Measurements from ENCODE around the gene UBE2J1.
A peak's percentile ranks its signal among the peaks of the same experiment; 100 is the strongest.
"Not testable (repeated sequence)": the region's sequence is repeated elsewhere in the genome, so short reads cannot be mapped to it uniquely, and the experiment has no call there.

Gene UBE2J1

DNA sequence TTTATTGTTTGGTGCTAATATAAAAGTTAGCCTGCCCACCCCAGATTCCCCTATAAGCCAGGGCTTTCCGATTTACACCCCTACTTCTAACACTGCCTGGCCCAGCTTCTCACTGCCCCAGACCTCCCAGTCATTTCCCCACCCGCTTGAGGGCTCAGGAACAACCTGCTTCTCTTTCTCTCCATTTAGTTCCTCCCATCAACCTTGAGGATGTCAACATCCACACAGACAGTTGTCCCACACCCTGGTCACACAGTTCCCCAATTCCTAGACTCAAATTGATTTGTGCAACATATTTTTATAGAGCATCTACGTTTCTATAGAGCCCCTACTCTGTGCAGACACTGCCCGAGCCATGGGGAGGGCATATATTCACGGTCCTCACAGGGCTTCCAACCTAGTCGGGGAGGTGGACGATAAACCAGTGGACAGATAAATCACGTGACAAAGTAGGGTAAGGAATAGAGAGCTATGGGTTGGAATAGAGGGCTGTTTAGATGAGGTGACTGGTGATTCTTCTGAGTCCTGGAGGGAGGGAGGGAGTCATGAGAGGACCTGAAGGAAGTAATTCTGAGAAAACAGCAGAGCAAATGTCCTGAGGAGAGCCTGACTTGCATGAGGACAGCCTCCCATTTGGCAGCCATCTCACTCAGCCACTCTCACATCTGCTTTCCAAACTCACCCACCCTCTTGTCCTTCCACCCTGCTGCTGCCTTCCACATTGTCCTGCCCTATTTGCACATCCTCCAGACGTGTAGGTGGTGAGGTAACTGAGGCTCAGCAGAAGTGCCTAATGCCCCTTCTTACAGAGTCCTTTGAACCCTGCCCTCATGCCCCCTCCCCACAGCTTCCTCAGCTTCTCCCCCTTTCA lies 43.8 kb downstream of the UBE2J1 start:
- DNase-seq (ENCODE audit: low read depth in 2 of 2): no peak
- H3K4me3 ChIP-seq (replicated peaks in 1 of 2; ENCODE audit: low read depth in 2 of 2, low read length in 2 of 2): no peak overlapping the region
- TF ChIP-seq CTCF (IDR thresholded peaks at IDR 0.05; ENCODE audit: low read depth, low read length): no peak

DNA sequence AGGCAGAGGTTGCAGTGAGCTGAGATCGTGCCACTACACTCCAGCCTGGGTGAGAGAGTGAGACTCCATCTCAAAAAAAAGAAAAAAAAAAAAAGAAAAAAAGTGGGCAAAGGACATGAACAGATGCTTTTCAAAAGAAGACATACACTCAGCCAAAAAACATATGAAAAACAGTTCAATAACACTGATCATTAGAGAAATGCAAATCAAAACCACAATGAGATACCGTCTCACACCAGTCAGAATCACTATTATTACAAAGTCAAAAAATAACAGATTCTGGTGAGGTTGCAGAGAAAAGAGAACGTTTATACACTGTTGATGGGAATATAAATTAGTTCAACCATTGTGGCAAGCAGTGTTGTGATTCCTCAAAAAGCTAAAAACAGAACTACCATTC lies 48.0 kb downstream of the UBE2J1 start:
- DNase-seq (ENCODE audit: low read depth in 2 of 2); H3K4me3 ChIP-seq (replicated peaks in 1 of 2; ENCODE audit: low read depth in 2 of 2, low read length in 2 of 2): not testable (repeated sequence)

GRCh38 chr6:89302936-89303335 lies 49.6 kb downstream of the UBE2J1 start:
- no peak for TF ChIP-seq CTCF (IDR thresholded peaks at IDR 0.05; ENCODE audit: low read depth, low read length)
- no peak for DNase-seq (ENCODE audit: low read depth in 2 of 2)
- H3K4me3 ChIP-seq (replicated peaks in 1 of 2; ENCODE audit: low read depth in 2 of 2, low read length in 2 of 2): no peak overlapping the region

DNA sequence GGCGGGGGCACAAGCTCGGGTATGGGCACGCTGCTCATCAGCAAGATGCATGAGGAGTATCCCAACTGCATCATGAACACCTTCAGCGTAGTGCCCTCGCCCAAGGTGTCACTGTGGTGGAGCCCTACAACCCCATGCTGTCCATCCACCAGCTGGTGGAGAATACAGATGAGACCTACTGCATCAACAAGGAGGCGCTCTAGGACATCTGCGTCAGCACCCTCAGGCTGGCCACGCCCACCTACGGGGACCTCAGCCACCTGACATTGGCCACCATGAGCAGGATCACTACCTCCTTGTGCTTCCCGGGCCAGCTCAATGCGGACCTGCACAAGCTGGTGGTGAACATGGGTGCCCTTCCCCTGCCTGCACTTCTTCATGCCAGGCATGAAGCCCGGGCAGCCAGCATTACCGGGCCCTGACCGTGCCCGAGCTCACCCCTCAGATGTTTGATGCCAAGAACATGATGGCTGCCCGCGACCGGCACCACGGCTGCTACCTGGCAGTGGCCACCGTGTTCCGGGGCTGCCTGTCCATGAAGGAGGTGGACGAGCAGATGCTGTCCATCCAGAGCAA lies 50.2 kb downstream of the UBE2J1 start:
- DNase-seq (ENCODE audit: low read depth in 2 of 2): no peak
- TF ChIP-seq CTCF (IDR thresholded peaks at IDR 0.05; ENCODE audit: low read depth, low read length): no peak
- H3K4me3 ChIP-seq (replicated peaks in 1 of 2; ENCODE audit: low read depth in 2 of 2, low read length in 2 of 2): no peak overlapping the region

DNA sequence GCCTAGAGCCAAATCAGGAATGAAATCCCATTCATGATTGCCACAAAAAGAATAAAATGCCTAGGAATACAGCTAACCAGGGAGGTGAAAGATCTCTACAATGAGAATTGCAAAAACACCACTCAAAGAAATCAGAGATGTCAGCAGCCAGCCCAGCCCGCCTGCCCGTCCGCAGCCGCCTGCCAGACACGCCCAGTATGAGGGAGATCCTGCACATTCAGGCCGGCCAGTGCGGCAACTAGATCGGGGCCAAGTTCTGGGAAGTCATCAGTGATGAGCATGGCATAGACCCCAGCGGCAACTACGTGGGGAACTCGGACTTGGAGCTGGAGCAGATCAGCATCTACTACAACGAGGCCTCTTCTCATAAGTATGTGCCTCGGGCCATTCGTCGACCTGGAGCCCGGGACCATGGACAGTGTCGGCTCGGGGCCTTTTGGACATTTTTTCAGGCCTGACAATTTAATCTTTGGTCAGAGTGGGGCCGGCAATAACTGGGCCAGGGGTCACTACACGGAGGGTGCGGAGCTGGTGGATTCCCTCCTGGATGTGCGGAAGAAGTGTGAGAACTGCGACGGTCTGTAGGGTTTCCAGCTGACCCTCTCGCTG lies 50.8 kb downstream of the UBE2J1 start:
- TF ChIP-seq CTCF (IDR thresholded peaks at IDR 0.05; ENCODE audit: low read depth, low read length): no peak
- no peak for DNase-seq (ENCODE audit: low read depth in 2 of 2)
- H3K4me3 ChIP-seq (replicated peaks in 1 of 2; ENCODE audit: low read depth in 2 of 2, low read length in 2 of 2): no peak overlapping the region

- TF ChIP-seq CTCF (IDR thresholded peaks at IDR 0.05; ENCODE audit: low read depth, low read length): peak; percentile 36
- DNase-seq (ENCODE audit: low read depth in 2 of 2): peak; percentile 17 to 36
These were observed 53.1 kb downstream of the UBE2J1 start for GRCh38 chr6:89299466-89299850.

More at GRCh38 chr6:89299466-89299850, 53.1 kb downstream of the UBE2J1 start:
- H3K4me3 ChIP-seq (replicated peaks in 1 of 2; ENCODE audit: low read depth in 2 of 2, low read length in 2 of 2): no peak overlapping the region

Data from cardiac fibroblast (primary cell).